ENCODE measurements around the gene TMEM221. TPM values are rescaled to one million over a fixed set of nuclear protein-coding genes. Genes with fewer than 3 reads are reported as not detected.

TMEM221 gene
- total RNA-seq, 2 experiments from 2014 or later: not detected

- no peak for DNase-seq
- H3K4me1 Mint-ChIP-seq (ENCODE audit: low read depth): peaks cover 31% of the 10 kb centered on the region
- H3K27ac Mint-ChIP-seq: peak overlapping the region; percentile 94
- no peak for TF ChIP-seq CTCF (IDR thresholded peaks at IDR 0.05)
- no peak for ATAC-seq
- ChIA-PET POLR2A (interaction anchor here (1.4 kb wide), 1 partner anchor 74 kb away, joined by 4 read pairs; no protein-coding TSS in a partner anchor), CTCF (interaction anchor here (0.8 to 6.0 kb wide), 3 partner anchors 27 to 106 kb away, joined by 3 to 32 read pairs (median 5); no protein-coding TSS in a partner anchor)
- no peaks in the 10 kb centered on the region for H3K27me3 Mint-ChIP-seq
- peak overlapping the region; percentile 92 for H3K4me3 Mint-ChIP-seq
- intact Hi-C loops (cut with micrococcal nuclease): no loop called here
- H3K36me3 Mint-ChIP-seq (ENCODE audit: low read depth): no peaks in the 10 kb centered on the region
- H3K9me3 Mint-ChIP-seq: no peaks in the 10 kb centered on the region
Measured at GRCh38 chr19:17469092-17469480, 20.6 kb upstream of the TMEM221 start.

DNA sequence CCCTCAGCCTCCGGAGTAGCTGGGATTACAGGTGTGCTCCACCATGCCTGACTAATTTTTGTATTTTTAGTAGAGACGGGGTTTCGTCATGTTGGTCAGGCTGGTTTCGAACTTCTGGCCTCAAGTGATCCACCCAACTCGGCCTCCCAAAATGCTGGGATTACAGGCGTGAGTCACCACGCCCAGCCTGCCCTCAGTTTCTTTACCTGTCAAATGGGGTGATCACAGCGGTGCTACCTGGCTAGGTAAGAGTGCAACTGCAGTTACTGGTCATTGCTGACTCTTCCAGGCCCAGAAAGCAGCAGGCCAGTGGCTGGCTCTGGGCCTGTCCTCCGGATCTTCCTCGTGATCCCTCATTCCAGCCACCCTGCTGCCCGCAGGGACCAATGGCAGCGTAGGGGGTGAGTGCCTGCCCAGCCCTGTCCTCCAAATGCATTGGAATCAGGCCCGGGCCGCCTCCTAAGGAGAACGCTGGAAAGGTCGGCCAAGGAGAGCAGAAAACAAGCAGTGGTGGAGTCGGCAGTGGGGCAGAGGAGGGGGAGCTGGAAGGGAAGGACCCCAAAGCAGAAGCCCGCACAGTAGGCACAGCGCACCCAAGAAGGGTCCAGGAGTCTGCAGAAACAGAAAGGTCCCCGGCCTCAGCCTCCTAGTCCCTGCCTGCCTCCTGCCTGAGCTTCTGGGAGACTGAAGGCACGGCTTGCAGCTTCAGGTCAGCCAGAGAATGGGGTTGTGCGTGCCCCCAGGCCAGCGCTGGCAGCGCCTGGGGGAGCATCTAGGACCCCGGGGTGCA lies 20.0 kb upstream of the TMEM221 start:
- no peak for TF ChIP-seq CTCF (IDR thresholded peaks at IDR 0.05)
- no peaks in the 10 kb centered on the region for H3K36me3 Mint-ChIP-seq (ENCODE audit: low read depth)
- H3K4me1 Mint-ChIP-seq (ENCODE audit: low read depth): peaks cover 30% of the 10 kb centered on the region
- POLR2A ChIA-PET: interaction anchor here (1.4 kb wide), 1 partner anchor 74 kb away, joined by 4 read pairs; no protein-coding TSS in a partner anchor
- ATAC-seq: no peak
- H3K9me3 Mint-ChIP-seq: no peaks in the 10 kb centered on the region
- no peaks in the 10 kb centered on the region for H3K27me3 Mint-ChIP-seq
- CTCF ChIA-PET: interaction anchor here (0.8 to 6.0 kb wide), 5 partner anchors 12 to 106 kb away, joined by 3 to 32 read pairs (median 5); no protein-coding TSS in a partner anchor
- DNase-seq: no peak
- H3K4me3 Mint-ChIP-seq: peak overlapping the region; percentile 92
- intact Hi-C loops (cut with micrococcal nuclease): no loop called here
- H3K27ac Mint-ChIP-seq: no peak overlapping the region

GRCh38 chr19:17467471-17468301 lies 19.2 kb upstream of the TMEM221 start:
- Mint-ChIP-seq H3K4me3 (no peak overlapping the region), H3K27ac (no peak overlapping the region), H3K4me1 (ENCODE audit: low read depth) (peaks cover 22% of the 10 kb centered on the region), H3K27me3 (no peaks in the 10 kb centered on the region), H3K9me3 (no peaks in the 10 kb centered on the region), H3K36me3 (ENCODE audit: low read depth) (no peaks in the 10 kb centered on the region)
- TF ChIP-seq CTCF (IDR thresholded peaks at IDR 0.05): no peak
- intact Hi-C loops (cut with micrococcal nuclease): no loop called here
- ATAC-seq: no peak
- ChIA-PET POLR2A (interaction anchor here (1.5 kb wide), 1 partner anchor 36 kb away, joined by 3 read pairs; no protein-coding TSS in a partner anchor), CTCF (interaction anchor here (0.6 to 6.0 kb wide), 8 partner anchors 11 to 76 kb away, joined by 3 to 32 read pairs (median 8); no protein-coding TSS in a partner anchor)
- no peak for DNase-seq

- DNase-seq (no peak), ATAC-seq (no peak)
- CTCF ChIA-PET: interaction anchor here (0.6 to 6.0 kb wide), 24 partner anchors 9 to 157 kb away, joined by 3 to 32 read pairs (median 4); partner anchors contain the start of genes BST2, CCDC194, DDA1 and PGLS
- Mint-ChIP-seq H3K9me3 (no peaks in the 10 kb centered on the region), H3K27ac (no peak overlapping the region), H3K4me3 (no peak overlapping the region), H3K27me3 (no peaks in the 10 kb centered on the region), H3K36me3 (ENCODE audit: low read depth) (no peaks in the 10 kb centered on the region), H3K4me1 (ENCODE audit: low read depth) (peaks cover 21% of the 10 kb centered on the region)
- intact Hi-C loops (cut with micrococcal nuclease): no loop called here
- POLR2A ChIA-PET: interaction anchor here (1.5 kb wide), 1 partner anchor 34 kb away, joined by 3 read pairs; no protein-coding TSS in a partner anchor
- TF ChIP-seq CTCF (IDR thresholded peaks at IDR 0.05): peak; percentile 8
Measured at GRCh38 chr19:17466487-17466850, 18.0 kb upstream of the TMEM221 start.
